Measurements from ENCODE around the gene B4GALT7. TPM values are rescaled to one million over a fixed set of nuclear protein-coding genes. Genes with fewer than 3 reads are reported as not detected.
"Not testable (repeated sequence)": the region's sequence is repeated elsewhere in the genome, so short reads cannot be mapped to it uniquely, and the experiment has no call there.

The B4GALT7 gene
- total RNA-seq, 2 donors from 2014 or later = 24.7 to 27.3 TPM

- ATAC-seq; H3K9me3 ChIP-seq (ENCODE audit: control insufficient read depth, low read length, poor library complexity, severe bottlenecking); DNase-seq; H3K27me3 Mint-ChIP-seq; H3K4me3 Mint-ChIP-seq; H3K4me1 Mint-ChIP-seq; H3K36me3 Mint-ChIP-seq (ENCODE audit: low read depth); H3K27ac Mint-ChIP-seq: not testable (repeated sequence)
These were observed 45.5 kb downstream of the B4GALT7 start for GRCh38 chr5:177645462-177645861.

GRCh38 chr5:177651235-177651634 is 51.3 kb downstream of the B4GALT7 start:
- H3K4me1 Mint-ChIP-seq; ATAC-seq; H3K36me3 Mint-ChIP-seq (ENCODE audit: low read depth); DNase-seq; H3K27me3 Mint-ChIP-seq; H3K9me3 ChIP-seq (ENCODE audit: control insufficient read depth, low read length, poor library complexity, severe bottlenecking); H3K27ac Mint-ChIP-seq; H3K4me3 Mint-ChIP-seq: not testable (repeated sequence)

GRCh38 chr5:177657846-177658245 is 57.9 kb downstream of the B4GALT7 start:
- H3K27ac Mint-ChIP-seq; DNase-seq; H3K4me3 Mint-ChIP-seq; H3K9me3 ChIP-seq (ENCODE audit: control insufficient read depth, low read length, poor library complexity, severe bottlenecking); H3K36me3 Mint-ChIP-seq (ENCODE audit: low read depth); H3K27me3 Mint-ChIP-seq; ATAC-seq: not testable (repeated sequence)
- peaks cover 14% of the 10 kb centered on the region for H3K4me1 Mint-ChIP-seq

GRCh38 chr5:177658542-177658941 is 58.6 kb downstream of the B4GALT7 start:
- peaks cover 14% of the 10 kb centered on the region for H3K4me1 Mint-ChIP-seq
- H3K4me3 Mint-ChIP-seq; H3K9me3 ChIP-seq (ENCODE audit: control insufficient read depth, low read length, poor library complexity, severe bottlenecking): not testable (repeated sequence)

More at GRCh38 chr5:177658542-177658941, 58.6 kb downstream of the B4GALT7 start:
- not testable (repeated sequence) for DNase-seq; H3K36me3 Mint-ChIP-seq (ENCODE audit: low read depth); H3K27ac Mint-ChIP-seq; ATAC-seq; H3K27me3 Mint-ChIP-seq

Other genes starting within 250 kb of the B4GALT7 start
- 10 to 100 TPM; 75.5 to 89.8 TPM for gene LMAN2, start 248.5 kb upstream of the B4GALT7 start, total RNA-seq
- 100 to 1,000 TPM in 1 of 2 donors, 10 to 100 TPM in 1; 76.7 to 110 TPM for gene RGS14, start 242.2 kb upstream of the B4GALT7 start, total RNA-seq
- gene SLC34A1, start 215.7 kb upstream of the B4GALT7 start, total RNA-seq = under 1 TPM; 0.31 to 0.40 TPM
- gene PFN3, start 199.5 kb upstream of the B4GALT7 start, total RNA-seq = not detected
- gene F12, start 190.6 kb upstream of the B4GALT7 start, total RNA-seq = 1 to 10 TPM in 1 of 2 donors, under 1 TPM in 1; 0.62 to 1.1 TPM
- gene GRK6, start 173.5 kb upstream of the B4GALT7 start, total RNA-seq = 100 to 1,000 TPM; 178 to 232 TPM
- gene PRR7, start 153.3 kb upstream of the B4GALT7 start, total RNA-seq = 10 to 100 TPM; 32.0 to 40.1 TPM
- 1 to 10 TPM; 1.2 to 5.0 TPM for gene DBN1, start 126.5 kb upstream of the B4GALT7 start, total RNA-seq
- 10 to 100 TPM in 1 of 2 donors, 1 to 10 TPM in 1; 6.8 to 16.2 TPM for gene PDLIM7, start 102.5 kb upstream of the B4GALT7 start, total RNA-seq
- 1 to 10 TPM; 5.1 to 8.0 TPM for gene DOK3, start 90.3 kb upstream of the B4GALT7 start, total RNA-seq
- 10 to 100 TPM; 58.6 to 66.9 TPM for gene DDX41, start 83.2 kb upstream of the B4GALT7 start, total RNA-seq
- 100 to 1,000 TPM; 143 to 167 TPM for gene FAM193B, start 45.6 kb upstream of the B4GALT7 start, total RNA-seq
- 10 to 100 TPM; 63.3 to 69.6 TPM for gene TMED9, start 7.9 kb upstream of the B4GALT7 start, total RNA-seq
- 10 to 100 TPM; 10.9 to 63.9 TPM for gene FAM153A, start 182.8 kb downstream of the B4GALT7 start, total RNA-seq